SK-N-SH treated with all-trans-retinoic acid at 6 μM for 48 hours (cell line): ENCODE measurements around the gene ARHGAP26.

Source experiments
- ATAC-seq: fragments of 200-7000 bp; cut with Tn5 transposase; 3 replicates; pipeline ENCODE4 v1.9.1; 2020; ENCODE audit warnings: mild to moderate bottlenecking, moderate library complexity
- BACH2 ChIP-seq: fragments of 250-450 bp; sonication (Bioruptor Pico); IDR thresholded peaks from 2 replicates; pipeline ENCODE4 v1.9.0; 2021; ENCODE audit warnings: mild to moderate bottlenecking, borderline replicate concordance
- ESRRG ChIP-seq: fragments of 250-450 bp; sonication (Bioruptor Pico); IDR thresholded peaks from 2 replicates; pipeline ENCODE4 v1.6.1; 2021; ENCODE audit warnings: mild to moderate bottlenecking
- GLIS3 ChIP-seq: fragments of 250-450 bp; sonication (Bioruptor Pico); IDR thresholded peaks from 2 replicates; pipeline ENCODE4 v1.5.0; 2020; ENCODE audit warnings: mild to moderate bottlenecking, moderate library complexity
- ISL1 ChIP-seq: fragments of 250-450 bp; sonication (Bioruptor Pico); IDR thresholded peaks from 2 replicates; pipeline ENCODE4 v2.1.2; 2022; ENCODE audit warnings: mild to moderate bottlenecking, moderate library complexity
- OSR1 ChIP-seq: fragments of 250-450 bp; sonication (Bioruptor Pico); IDR thresholded peaks from 2 replicates; pipeline ENCODE4 v1.8.0; 2022; ENCODE audit warnings: moderate library complexity, mild to moderate bottlenecking, inconsistent platforms
- PPARA ChIP-seq: fragments of 250-450 bp; sonication (Bioruptor Pico); IDR thresholded peaks from 2 replicates; pipeline ENCODE4 v1.5.0; 2020; ENCODE audit warnings: mild to moderate bottlenecking, borderline replicate concordance
- RARB ChIP-seq: fragments of 250-450 bp; sonication (Bioruptor Pico); IDR thresholded peaks from 2 replicates; pipeline ENCODE4 v1.8.0; 2021; ENCODE audit warnings: mild to moderate bottlenecking, moderate library complexity
- SNAI2 ChIP-seq: fragments of 250-450 bp; sonication (Bioruptor Pico); IDR thresholded peaks from 2 replicates; pipeline ENCODE4 v1.5.0; 2020; ENCODE audit warnings: mild to moderate bottlenecking, moderate library complexity
- TCF4 ChIP-seq: fragments of 250-450 bp; sonication (Bioruptor Pico); IDR thresholded peaks from 2 replicates; pipeline ENCODE4 v1.8.0; 2021; ENCODE audit warnings: mild to moderate bottlenecking, moderate library complexity, borderline replicate concordance
- TOX ChIP-seq: fragments of 250-450 bp; sonication (Bioruptor Pico); IDR thresholded peaks from 2 replicates; pipeline ENCODE4 v1.8.0; 2021; ENCODE audit warnings: mild to moderate bottlenecking, moderate library complexity, borderline replicate concordance
- ZC3H10 ChIP-seq: fragments of 250-450 bp; sonication (Bioruptor Pico); IDR thresholded peaks from 2 replicates; pipeline ENCODE4 v1.5.1; 2021; ENCODE audit warnings: mild to moderate bottlenecking, moderate library complexity
- ZFP3 ChIP-seq: fragments of 250-450 bp; sonication (Bioruptor Pico); IDR thresholded peaks from 2 replicates; pipeline ENCODE4 v1.5.0; 2020; ENCODE audit warnings: mild to moderate bottlenecking, moderate library complexity
- ZFP30 ChIP-seq: fragments of 450-650 bp; formaldehyde crosslinking; IDR thresholded peaks from 2 replicates; pipeline ENCODE4 v1.5.0; 2022; ENCODE audit warnings: mild to moderate bottlenecking, moderate library complexity
- ZNF565 ChIP-seq: fragments of 450-650 bp; formaldehyde crosslinking; conservative IDR thresholded peaks from 2 replicates; pipeline ENCODE4 v1.5.0; 2020; ENCODE audit warnings: low read depth, mild to moderate bottlenecking, moderate library complexity
- ZNF70 ChIP-seq: fragments of 450-650 bp; formaldehyde crosslinking; IDR thresholded peaks from 2 replicates; pipeline ENCODE4 v1.5.0; 2020; ENCODE audit warnings: mild to moderate bottlenecking, moderate library complexity
- ZNF8 ChIP-seq: fragments of 450-650 bp; formaldehyde crosslinking; IDR thresholded peaks from 2 replicates; pipeline ENCODE4 v1.5.0; 2020; ENCODE audit warnings: mild to moderate bottlenecking, moderate library complexity
- TF ChIP-seq, protein P1 (sequence below): fragments of 250-450 bp; sonication (Bioruptor Pico); IDR thresholded peaks from 2 replicates; pipeline ENCODE4 v1.8.0; 2021; ENCODE audit warnings: low read depth, mild to moderate bottlenecking, moderate library complexity, borderline replicate concordance
- TF ChIP-seq, protein P2 (sequence below): fragments of 250-450 bp; sonication (Bioruptor Pico); IDR thresholded peaks from 2 replicates; pipeline ENCODE4 v1.5.1; 2020; ENCODE audit warnings: low read depth, mild to moderate bottlenecking, moderate library complexity
- TF ChIP-seq, protein P3 (sequence below): fragments of 250-450 bp; sonication (Bioruptor Pico); IDR thresholded peaks from 2 replicates; pipeline ENCODE4 v1.8.0; 2020; ENCODE audit warnings: mild to moderate bottlenecking, moderate library complexity, borderline replicate concordance
- TF ChIP-seq, protein P4 (sequence below): fragments of 250-450 bp; sonication (Bioruptor Pico); IDR thresholded peaks from 2 replicates; pipeline ENCODE4 v1.5.1; 2021; ENCODE audit warnings: mild to moderate bottlenecking, moderate library complexity
- TF ChIP-seq, protein P5 (sequence below): fragments of 250-450 bp; sonication (Bioruptor Pico); IDR thresholded peaks from 2 replicates; pipeline ENCODE4 v1.5.0; 2020; ENCODE audit warnings: mild to moderate bottlenecking, moderate library complexity

Gene ARHGAP26

DNA sequence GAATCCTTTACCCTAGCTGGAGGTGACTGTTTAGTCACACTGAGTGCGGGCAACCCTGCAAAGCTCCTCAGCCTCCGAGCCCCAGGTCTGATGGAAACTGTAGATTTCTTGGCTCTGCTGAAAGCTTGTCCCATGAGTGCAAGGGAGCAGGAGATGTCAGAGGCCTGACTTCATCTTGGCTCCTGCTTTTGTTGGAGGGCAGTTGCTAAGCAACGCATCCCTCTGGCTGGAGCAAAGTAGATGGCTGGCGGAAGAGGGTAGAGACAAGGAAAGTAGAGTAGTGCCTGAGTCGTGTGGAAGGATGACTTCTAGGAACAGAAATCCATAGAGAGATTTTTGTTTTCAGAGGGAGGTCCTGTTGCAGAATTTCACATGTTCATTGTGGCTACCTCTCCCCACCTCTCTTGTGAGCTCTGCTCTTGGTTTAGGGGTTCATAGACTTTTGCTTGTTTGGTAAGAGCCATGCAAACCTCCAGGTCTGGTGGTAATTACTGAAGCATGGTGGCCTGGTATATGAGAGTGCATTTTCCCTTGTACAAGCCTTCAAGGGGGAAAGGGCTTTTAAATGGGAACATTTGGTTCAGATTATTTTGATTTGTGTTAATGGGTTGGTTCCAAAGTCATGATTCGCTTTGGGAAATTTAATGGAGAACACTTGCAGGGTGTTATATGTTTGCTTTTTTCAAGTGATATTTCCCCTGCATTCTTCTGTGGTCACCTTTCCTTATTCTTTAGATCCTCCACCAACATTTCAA, 71.5 kb downstream of the ARHGAP26 start:
- ATAC-seq = peak; percentile 93
- TF ChIP-seq ZFP30 (CRISPR knock-in tag) (no peak), ZFP3 (no peak), ISL1 (CRISPR knock-in tag) (no peak), PPARA (no peak), TCF4 (CRISPR knock-in tag) (peak; percentile 48; the same call in 1 of the 2 replicates)

DNA sequence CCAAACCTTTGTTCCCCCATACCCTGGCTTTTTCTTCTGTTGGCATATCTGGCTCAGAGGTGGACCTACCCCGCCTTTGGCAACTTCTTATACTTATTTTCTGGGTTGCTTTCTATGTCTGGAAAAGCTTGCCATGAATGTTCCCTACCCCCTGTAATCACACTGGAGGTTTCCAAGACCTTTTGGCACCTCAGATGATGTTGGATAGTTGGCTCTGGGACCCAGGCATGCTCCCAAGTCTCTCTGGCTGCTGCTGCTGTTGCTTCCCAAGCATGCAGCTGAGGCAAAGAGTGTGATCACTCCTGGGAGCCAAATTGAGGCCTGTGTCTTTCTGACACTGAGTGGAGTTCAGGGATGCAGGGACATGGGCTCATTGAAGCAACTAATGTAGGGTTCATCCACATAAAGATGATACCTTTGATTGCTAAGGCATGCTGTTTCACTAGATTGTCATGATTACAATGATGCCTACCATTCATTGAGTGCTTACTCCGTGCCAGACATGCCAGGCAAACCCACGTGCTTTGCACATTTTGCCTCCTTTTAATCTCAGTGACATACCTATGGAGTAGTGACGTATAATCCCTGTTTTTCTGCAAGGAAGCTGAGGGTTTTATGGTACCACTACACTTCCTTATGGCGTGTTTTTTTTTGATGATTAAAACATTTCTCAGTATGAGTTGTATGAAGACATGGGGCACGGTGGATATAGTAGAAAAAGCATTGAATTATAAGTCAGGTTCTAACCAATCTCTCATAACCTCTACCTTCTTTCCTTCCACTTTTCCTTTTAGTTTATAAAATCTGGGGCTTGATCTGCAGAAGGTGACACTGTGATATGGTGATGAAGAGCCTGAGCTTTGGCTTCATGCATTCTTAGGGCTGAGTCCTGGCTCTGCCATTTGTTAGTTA, 73.1 kb downstream of the ARHGAP26 start:
- TF ChIP-seq, protein P1, sequence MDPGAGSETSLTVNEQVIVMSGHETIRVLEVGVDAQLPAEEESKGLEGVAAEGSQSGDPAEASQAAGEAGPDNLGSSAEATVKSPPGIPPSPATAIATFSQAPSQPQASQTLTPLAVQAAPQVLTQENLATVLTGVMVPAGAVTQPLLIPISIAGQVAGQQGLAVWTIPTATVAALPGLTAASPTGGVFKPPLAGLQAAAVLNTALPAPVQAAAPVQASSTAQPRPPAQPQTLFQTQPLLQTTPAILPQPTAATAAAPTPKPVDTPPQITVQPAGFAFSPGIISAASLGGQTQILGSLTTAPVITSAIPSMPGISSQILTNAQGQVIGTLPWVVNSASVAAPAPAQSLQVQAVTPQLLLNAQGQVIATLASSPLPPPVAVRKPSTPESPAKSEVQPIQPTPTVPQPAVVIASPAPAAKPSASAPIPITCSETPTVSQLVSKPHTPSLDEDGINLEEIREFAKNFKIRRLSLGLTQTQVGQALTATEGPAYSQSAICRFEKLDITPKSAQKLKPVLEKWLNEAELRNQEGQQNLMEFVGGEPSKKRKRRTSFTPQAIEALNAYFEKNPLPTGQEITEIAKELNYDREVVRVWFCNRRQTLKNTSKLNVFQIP (CRISPR knock-in tag) = no peak
- no peak for ATAC-seq

DNA sequence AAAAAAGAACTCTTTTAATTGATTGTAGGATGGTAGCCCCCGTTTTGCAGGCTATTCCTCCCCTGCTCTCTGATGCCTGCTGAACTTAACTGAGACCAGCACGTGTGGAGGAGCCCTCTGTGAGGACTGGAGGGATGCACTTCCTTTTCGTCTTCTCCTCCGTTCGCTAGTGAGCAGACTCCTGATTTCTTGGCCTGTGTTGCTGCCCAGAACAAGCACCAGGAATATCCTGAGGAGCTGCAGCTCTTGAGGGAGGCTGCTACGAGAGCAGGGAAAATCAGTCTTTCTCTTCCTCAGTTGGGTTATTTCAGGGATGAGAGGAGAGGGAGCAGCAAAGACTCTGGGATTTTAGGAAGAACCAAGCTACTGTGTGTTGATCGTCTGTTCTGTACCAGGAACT, 74.7 kb downstream of the ARHGAP26 start:
- ATAC-seq = no peak
- TF ChIP-seq ZNF70 (CRISPR knock-in tag) (no peak), PPARA (no peak), GLIS3 (CRISPR knock-in tag) (no peak), ZFP30 (CRISPR knock-in tag) (no peak), ISL1 (CRISPR knock-in tag) (no peak), RARB (CRISPR knock-in tag) (no peak), ZNF565 (CRISPR knock-in tag) (no peak), ZNF8 (CRISPR knock-in tag) (no peak), OSR1 (CRISPR knock-in tag) (no peak), SNAI2 (CRISPR knock-in tag) (no peak), TOX (no peak), ESRRG (no peak), BACH2 (CRISPR knock-in tag) (no peak), ZFP3 (no peak), ZC3H10 (CRISPR knock-in tag) (no peak)
- TF ChIP-seq, protein P2, sequence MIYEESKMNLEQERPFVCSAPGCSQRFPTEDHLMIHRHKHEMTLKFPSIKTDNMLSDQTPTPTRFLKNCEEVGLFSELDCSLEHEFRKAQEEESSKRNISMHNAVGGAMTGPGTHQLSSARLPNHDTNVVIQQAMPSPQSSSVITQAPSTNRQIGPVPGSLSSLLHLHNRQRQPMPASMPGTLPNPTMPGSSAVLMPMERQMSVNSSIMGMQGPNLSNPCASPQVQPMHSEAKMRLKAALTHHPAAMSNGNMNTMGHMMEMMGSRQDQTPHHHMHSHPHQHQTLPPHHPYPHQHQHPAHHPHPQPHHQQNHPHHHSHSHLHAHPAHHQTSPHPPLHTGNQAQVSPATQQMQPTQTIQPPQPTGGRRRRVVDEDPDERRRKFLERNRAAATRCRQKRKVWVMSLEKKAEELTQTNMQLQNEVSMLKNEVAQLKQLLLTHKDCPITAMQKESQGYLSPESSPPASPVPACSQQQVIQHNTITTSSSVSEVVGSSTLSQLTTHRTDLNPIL (CRISPR knock-in tag) = no peak
- TF ChIP-seq, protein P3, sequence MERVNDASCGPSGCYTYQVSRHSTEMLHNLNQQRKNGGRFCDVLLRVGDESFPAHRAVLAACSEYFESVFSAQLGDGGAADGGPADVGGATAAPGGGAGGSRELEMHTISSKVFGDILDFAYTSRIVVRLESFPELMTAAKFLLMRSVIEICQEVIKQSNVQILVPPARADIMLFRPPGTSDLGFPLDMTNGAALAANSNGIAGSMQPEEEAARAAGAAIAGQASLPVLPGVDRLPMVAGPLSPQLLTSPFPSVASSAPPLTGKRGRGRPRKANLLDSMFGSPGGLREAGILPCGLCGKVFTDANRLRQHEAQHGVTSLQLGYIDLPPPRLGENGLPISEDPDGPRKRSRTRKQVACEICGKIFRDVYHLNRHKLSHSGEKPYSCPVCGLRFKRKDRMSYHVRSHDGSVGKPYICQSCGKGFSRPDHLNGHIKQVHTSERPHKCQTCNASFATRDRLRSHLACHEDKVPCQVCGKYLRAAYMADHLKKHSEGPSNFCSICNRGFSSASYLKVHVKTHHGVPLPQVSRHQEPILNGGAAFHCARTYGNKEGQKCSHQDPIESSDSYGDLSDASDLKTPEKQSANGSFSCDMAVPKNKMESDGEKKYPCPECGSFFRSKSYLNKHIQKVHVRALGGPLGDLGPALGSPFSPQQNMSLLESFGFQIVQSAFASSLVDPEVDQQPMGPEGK (CRISPR knock-in tag) = no peak
- TF ChIP-seq, protein P1 (CRISPR knock-in tag) = no peak
- TF ChIP-seq, protein P4, sequence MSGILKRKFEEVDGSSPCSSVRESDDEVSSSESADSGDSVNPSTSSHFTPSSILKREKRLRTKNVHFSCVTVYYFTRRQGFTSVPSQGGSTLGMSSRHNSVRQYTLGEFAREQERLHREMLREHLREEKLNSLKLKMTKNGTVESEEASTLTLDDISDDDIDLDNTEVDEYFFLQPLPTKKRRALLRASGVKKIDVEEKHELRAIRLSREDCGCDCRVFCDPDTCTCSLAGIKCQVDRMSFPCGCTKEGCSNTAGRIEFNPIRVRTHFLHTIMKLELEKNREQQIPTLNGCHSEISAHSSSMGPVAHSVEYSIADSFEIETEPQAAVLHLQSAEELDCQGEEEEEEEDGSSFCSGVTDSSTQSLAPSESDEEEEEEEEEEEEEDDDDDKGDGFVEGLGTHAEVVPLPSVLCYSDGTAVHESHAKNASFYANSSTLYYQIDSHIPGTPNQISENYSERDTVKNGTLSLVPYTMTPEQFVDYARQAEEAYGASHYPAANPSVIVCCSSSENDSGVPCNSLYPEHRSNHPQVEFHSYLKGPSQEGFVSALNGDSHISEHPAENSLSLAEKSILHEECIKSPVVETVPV (CRISPR knock-in tag) = no peak
- TF ChIP-seq, protein P5, sequence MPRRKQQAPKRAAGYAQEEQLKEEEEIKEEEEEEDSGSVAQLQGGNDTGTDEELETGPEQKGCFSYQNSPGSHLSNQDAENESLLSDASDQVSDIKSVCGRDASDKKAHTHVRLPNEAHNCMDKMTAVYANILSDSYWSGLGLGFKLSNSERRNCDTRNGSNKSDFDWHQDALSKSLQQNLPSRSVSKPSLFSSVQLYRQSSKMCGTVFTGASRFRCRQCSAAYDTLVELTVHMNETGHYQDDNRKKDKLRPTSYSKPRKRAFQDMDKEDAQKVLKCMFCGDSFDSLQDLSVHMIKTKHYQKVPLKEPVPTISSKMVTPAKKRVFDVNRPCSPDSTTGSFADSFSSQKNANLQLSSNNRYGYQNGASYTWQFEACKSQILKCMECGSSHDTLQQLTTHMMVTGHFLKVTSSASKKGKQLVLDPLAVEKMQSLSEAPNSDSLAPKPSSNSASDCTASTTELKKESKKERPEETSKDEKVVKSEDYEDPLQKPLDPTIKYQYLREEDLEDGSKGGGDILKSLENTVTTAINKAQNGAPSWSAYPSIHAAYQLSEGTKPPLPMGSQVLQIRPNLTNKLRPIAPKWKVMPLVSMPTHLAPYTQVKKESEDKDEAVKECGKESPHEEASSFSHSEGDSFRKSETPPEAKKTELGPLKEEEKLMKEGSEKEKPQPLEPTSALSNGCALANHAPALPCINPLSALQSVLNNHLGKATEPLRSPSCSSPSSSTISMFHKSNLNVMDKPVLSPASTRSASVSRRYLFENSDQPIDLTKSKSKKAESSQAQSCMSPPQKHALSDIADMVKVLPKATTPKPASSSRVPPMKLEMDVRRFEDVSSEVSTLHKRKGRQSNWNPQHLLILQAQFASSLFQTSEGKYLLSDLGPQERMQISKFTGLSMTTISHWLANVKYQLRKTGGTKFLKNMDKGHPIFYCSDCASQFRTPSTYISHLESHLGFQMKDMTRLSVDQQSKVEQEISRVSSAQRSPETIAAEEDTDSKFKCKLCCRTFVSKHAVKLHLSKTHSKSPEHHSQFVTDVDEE (CRISPR knock-in tag) = no peak
- TF ChIP-seq, all 23 proteins: peak for 0
